ENCODE measurements around the gene KCNH5.

- TF ChIP-seq, protein P1, sequence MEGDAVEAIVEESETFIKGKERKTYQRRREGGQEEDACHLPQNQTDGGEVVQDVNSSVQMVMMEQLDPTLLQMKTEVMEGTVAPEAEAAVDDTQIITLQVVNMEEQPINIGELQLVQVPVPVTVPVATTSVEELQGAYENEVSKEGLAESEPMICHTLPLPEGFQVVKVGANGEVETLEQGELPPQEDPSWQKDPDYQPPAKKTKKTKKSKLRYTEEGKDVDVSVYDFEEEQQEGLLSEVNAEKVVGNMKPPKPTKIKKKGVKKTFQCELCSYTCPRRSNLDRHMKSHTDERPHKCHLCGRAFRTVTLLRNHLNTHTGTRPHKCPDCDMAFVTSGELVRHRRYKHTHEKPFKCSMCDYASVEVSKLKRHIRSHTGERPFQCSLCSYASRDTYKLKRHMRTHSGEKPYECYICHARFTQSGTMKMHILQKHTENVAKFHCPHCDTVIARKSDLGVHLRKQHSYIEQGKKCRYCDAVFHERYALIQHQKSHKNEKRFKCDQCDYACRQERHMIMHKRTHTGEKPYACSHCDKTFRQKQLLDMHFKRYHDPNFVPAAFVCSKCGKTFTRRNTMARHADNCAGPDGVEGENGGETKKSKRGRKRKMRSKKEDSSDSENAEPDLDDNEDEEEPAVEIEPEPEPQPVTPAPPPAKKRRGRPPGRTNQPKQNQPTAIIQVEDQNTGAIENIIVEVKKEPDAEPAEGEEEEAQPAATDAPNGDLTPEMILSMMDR (IDR thresholded peaks at IDR 0.05; ENCODE audit: low read length) = no peak
- TF ChIP-seq EZH2 (optimal IDR thresholded peaks at IDR 0.05; ENCODE audit: low read depth, low read length) = no peak
These were observed 35.8 kb downstream of the KCNH5 start for GRCh38 chr14:63009495-63009894.

Data from MM.1S (cell line).